HepG2 (cell line): ENCODE data around the gene PNPLA2. TPM values are rescaled to one million over a fixed set of nuclear protein-coding genes. Genes with fewer than 3 reads are reported as not detected.
A peak's percentile ranks its signal among the peaks of the same experiment; 100 is the strongest.

Source experiments
- ATAC-seq: fragments of 200-7000 bp; cut with Tn5 transposase; 3 replicates; pipeline ENCODE4 v1.9.1; 2020; ENCODE audit warnings: mild to moderate bottlenecking, moderate library complexity
- BruUV-seq: library from RNA; stranded (reverse); fragments of 400-500 nt; replicated peaks from 2 replicates; lab custom pipeline; 2021; lab: Mats Ljungman, UMichigan
- CTCF ChIA-PET: fragments of 300-600 bp; formaldehyde crosslinking; extraction: SDS; loops from one replicate; lab custom pipeline; 2021; ENCODE audit warnings: low total read pairs, inconsistent platforms, low intra/inter-chr PET ratio; lab: Yijun Ruan, JAX
- POLR2A ChIA-PET: fragments of 350-600 bp; sonication (Branson Sonifier 250); formaldehyde crosslinking; loops from one replicate; lab custom pipeline; 2020; ENCODE audit warnings: antibody characterized with exemption, inconsistent platforms; lab: Yijun Ruan, JAX
- DNase-seq: peaks from one replicate; pipeline ENCODE4 v3.0.0-alpha.2; 2015; ENCODE audit warnings: low spot score
- FAIRE-seq: peaks from 3 replicates; lab custom pipeline; 2011; peaks lifted over from hg19 to GRCh38; lab: Jason Lieb, UNC
- H2AFZ ChIP-seq: one replicate; pipeline ENCODE4 v1.6.1; 2011; ENCODE audit warnings: low read length, inconsistent platforms
- H3K27ac ChIP-seq: fragments of 300-600 bp; 3 replicates; pipeline ENCODE4 v1.8.0; 2011; ENCODE audit warnings: mixed run types, mild to moderate bottlenecking, mixed read lengths, low read length, inconsistent platforms; ENCODE audit not compliant: insufficient read depth; ENCODE audit errors: extremely low read length
- H3K27me3 ChIP-seq, 2 experiments: fragments of 200-600 bp in 1 of 2; 2 replicates in 1 of 2; 3 replicates in 1 of 2; pipeline versions ENCODE4 v1.6.0 to v1.8.0; 2011; ENCODE audit warnings: low read length in 2 of 2, mild to moderate bottlenecking in 2 of 2, moderate library complexity in 2 of 2, inconsistent platforms in 1 of 2; ENCODE audit not compliant: insufficient read depth in 2 of 2, control insufficient read depth in 1 of 2
- H3K36me3 ChIP-seq, 2 experiments: fragments of 200-600 bp in 1 of 2; replicated peaks in 1 of 2; 2 replicates in 1 of 2; 3 replicates in 1 of 2; pipeline versions ENCODE4 v1.5.1 to v1.8.0; 2011; ENCODE audit warnings: low read length in 2 of 2, inconsistent platforms in 1 of 2; ENCODE audit not compliant: insufficient read depth in 2 of 2, control insufficient read depth in 1 of 2
- H3K4me1 ChIP-seq: 2 replicates; pipeline ENCODE4 v1.5.1; 2012; ENCODE audit warnings: low read length, inconsistent platforms; ENCODE audit not compliant: insufficient read depth
- H3K4me2 ChIP-seq: 2 replicates; pipeline ENCODE4 v1.6.0; 2011; ENCODE audit warnings: low read depth, low read length, inconsistent platforms
- H3K4me3 ChIP-seq, 3 experiments: fragments of 200-600 bp in 1 of 3; sonication (generic), shearing (Covaris generic) in 1 of 3; replicated peaks in 1 of 3; 2 replicates each; pipeline ENCODE4 v1.5.1; 2011 to 2016; ENCODE audit warnings: low read length in 3 of 3, inconsistent platforms in 2 of 3, low read depth in 2 of 3, mild to moderate bottlenecking in 2 of 3, control low read depth in 1 of 3, mixed read lengths in 1 of 3; ENCODE audit not compliant: insufficient read depth in 1 of 3
- H3K79me2 ChIP-seq: one replicate; pipeline ENCODE4 v1.6.1; 2011; ENCODE audit warnings: low read length, inconsistent platforms; ENCODE audit not compliant: insufficient read depth
- H3K9ac ChIP-seq: 2 replicates; pipeline ENCODE4 v1.6.0; 2011; ENCODE audit warnings: mild to moderate bottlenecking, low read depth, low read length, inconsistent platforms; ENCODE audit not compliant: insufficient read depth
- H3K9me3 ChIP-seq: 2 replicates; pipeline ENCODE4 v1.5.1; 2012; ENCODE audit warnings: mild to moderate bottlenecking, low read length
- H4K20me1 ChIP-seq: 2 replicates; pipeline ENCODE4 v1.6.0; 2011; ENCODE audit warnings: inconsistent platforms, mild to moderate bottlenecking, low read length, moderate library complexity; ENCODE audit not compliant: insufficient read depth
- AKNA ChIP-seq: sonication (generic); formaldehyde crosslinking; IDR thresholded peaks from 2 replicates; pipeline ENCODE4 v1.4.0; 2020; ENCODE audit warnings: missing genetic modification reagents, borderline replicate concordance
- ARID5B ChIP-seq: IDR thresholded peaks from 2 replicates; pipeline ENCODE4 v1.4.0; 2020; ENCODE audit warnings: mild to moderate bottlenecking, missing genetic modification reagents
- ATF4 ChIP-seq, 2 experiments: fragments of 450-650 bp in 1 of 2; sonication (generic) in 1 of 2; formaldehyde crosslinking; IDR thresholded peaks; 2 replicates each; pipeline versions ENCODE4 v1.5.0 to v1.8.0; 2020 to 2022; ENCODE audit warnings: mild to moderate bottlenecking in 1 of 2, missing genetic modification reagents in 1 of 2
- CHD4 ChIP-seq: fragments of 200-600 bp; sonication (generic); IDR thresholded peaks from 2 replicates; pipeline ENCODE4 v1.7.0; 2017; ENCODE audit warnings: mild to moderate bottlenecking, low read length, borderline replicate concordance
- MED1 ChIP-seq: sonication (generic); formaldehyde crosslinking; IDR thresholded peaks from 2 replicates; pipeline ENCODE4 v1.4.0; 2020; ENCODE audit warnings: missing genetic modification reagents
- MEF2D ChIP-seq: sonication (generic); formaldehyde crosslinking; IDR thresholded peaks from 2 replicates; pipeline ENCODE4 v1.5.1; 2020; ENCODE audit warnings: mild to moderate bottlenecking, missing genetic modification reagents
- NFKB2 ChIP-seq: sonication (generic); formaldehyde crosslinking; IDR thresholded peaks from 2 replicates; pipeline ENCODE4 v1.4.0; 2020; ENCODE audit warnings: missing genetic modification reagents, borderline replicate concordance
- PAX8 ChIP-seq: sonication (generic); formaldehyde crosslinking; IDR thresholded peaks from 2 replicates; pipeline ENCODE4 v1.8.0; 2022; ENCODE audit warnings: mild to moderate bottlenecking, missing genetic modification reagents, borderline replicate concordance
- SMYD3 ChIP-seq: sonication (generic); formaldehyde crosslinking; IDR thresholded peaks from 2 replicates; pipeline ENCODE4 v1.8.1; 2023; ENCODE audit warnings: mild to moderate bottlenecking, missing genetic modification reagents
- TOE1 ChIP-seq: sonication (generic); formaldehyde crosslinking; IDR thresholded peaks from 2 replicates; pipeline ENCODE4 v1.4.0; 2020; ENCODE audit warnings: mild to moderate bottlenecking, missing genetic modification reagents
- XBP1 ChIP-seq: sonication (generic); formaldehyde crosslinking; IDR thresholded peaks from 2 replicates; pipeline ENCODE4 v1.5.0; 2020; ENCODE audit warnings: missing genetic modification reagents
- ZNF678 ChIP-seq: sonication (generic); formaldehyde crosslinking; IDR thresholded peaks from 2 replicates; pipeline ENCODE4 v1.4.0; 2020; ENCODE audit warnings: mild to moderate bottlenecking, missing genetic modification reagents
- WGBS: methylation state at CpG from one replicate; pipeline ENCODE4 v1.1.6; 2017; ENCODE audit warnings: low lambda C conversion rate; 5-methylcytosine and 5-hydroxymethylcytosine counted together
- in situ Hi-C: cut with HindIII; loops from 2 replicates; pipeline ENCODE4 v1.10.0; 2017; ENCODE audit warnings: low pct_unique_long_range_greater_than_20kb; ENCODE audit not compliant: extremely low pct_ligation_motif_present
- intact Hi-C: fragments of 100-400 bp; cut with micrococcal nuclease; formaldehyde crosslinking; loops from one replicate; pipeline ENCODE4 v1.10.0; 2022; ENCODE audit not compliant: unreplicated experiment
- polyA plus RNA-seq, 8 experiments: library from polyadenylated mRNA; depleted of rRNA in 3 of 8; stranded (reverse) in 7 of 8; unstranded in 1 of 8; fragments of >200 nt; fragmentation: Illumina TruSeq in 4 of 8; extraction: Trizol in 4 of 8; gene quantifications; 2 replicates each; pipeline versions ENCODE4 v1.2.1 to v1.2.3, GENCODE V29; 2011 to 2016; ENCODE audit warnings: low read depth in 4 of 8, missing spikeins in 1 of 8, mixed read lengths in 1 of 8; ENCODE audit not compliant: insufficient read depth in 1 of 8
- total RNA-seq, 5 experiments: library from RNA; depleted of rRNA; stranded (reverse); fragments of >200 nt; fragmentation: Illumina TruSeq; extraction: Trizol; gene quantifications; 2 replicates each; pipeline ENCODE4 v1.2.3, GENCODE V29; 2016; ENCODE audit warnings: low read depth in 1 of 5

PNPLA2 gene
- total and polyA plus RNA-seq, 2 of the 13 experiments (the other 11 are each of a cell fraction or from before 2014, with no cell fraction given), result 10.5 to 43.2 TPM

- in situ Hi-C loops, result no loop called here
- Histone ChIP-seq H3K79me2 (peaks cover 32% of the 10 kb centered on the region), H3K4me1 (peaks cover 41% of the 10 kb centered on the region), H3K9me3 (no peaks in the 10 kb centered on the region), H3K27ac (peak within 1 kb of the TSS; percentile 75), H3K9ac (peak within 1 kb of the TSS; percentile 78), H3K36me3 (peaks cover 11 to 24% of the 10 kb centered on the region in 2 experiments; a peak in 4 of 5 replicates), H2AFZ (no peak within 1 kb of the TSS), H3K4me3 (peak within 1 kb of the TSS; percentile 87 to 92 (median 90)), H3K27me3 (no peaks in the 10 kb centered on the region), H3K4me2 (peak within 1 kb of the TSS; percentile 98), H4K20me1 (peaks cover 6% of the 10 kb centered on the region)
- WGBS, result 1% methylated on average over 22 of the region's 110 CpGs
- no TSS peak for BruUV-seq
- FAIRE-seq (peak; percentile 34), ATAC-seq (peak; percentile 73), DNase-seq (peak; percentile 73)
- POLR2A ChIA-PET, result interaction anchor here (0.6 to 4.9 kb wide), 18 partner anchors 10 to 271 kb away, joined by 3 to 44 read pairs (median 4); partner anchors contain the start of genes CEND1, PIDD1, PNPLA2 and TALDO1
- intact Hi-C loops, result loop anchor here (2.0 kb wide), 1 partner anchor 73 kb away; no protein-coding TSS in a partner anchor
- CTCF ChIA-PET, result no interaction called here
- no peak for TF ChIP-seq PAX8 (CRISPR knock-in tag)
- TF ChIP-seq NFKB2 (CRISPR knock-in tag), result no peak
- no peak for TF ChIP-seq XBP1
- no peak for TF ChIP-seq SMYD3 (CRISPR knock-in tag)
- peak; percentile 63 for TF ChIP-seq MED1 (CRISPR knock-in tag)
- TF ChIP-seq AKNA, result no peak
- TF ChIP-seq ZNF678, result 0 out of 2 replicates have a peak, but pooled peaks have one; percentile 27
- TF ChIP-seq TOE1, result no peak; the same call in 1 of the 2 replicates
- no peak for TF ChIP-seq ATF4 (CRISPR knock-in tag; IDR thresholded peaks at IDR 0.05)
- no peak for TF ChIP-seq MEF2D (CRISPR knock-in tag)
- TF ChIP-seq ARID5B (CRISPR knock-in tag), result no peak
- TF ChIP-seq CHD4, result no peak
These were observed 41.1 kb upstream of the PNPLA2 start, which contains the start of gene GATD1 for GRCh38 chr11:777288-778255. Gene GATD1, minus strand, starts transcription at chr11:777487. Its CDS starts 25 bp downstream, at chr11:777462.
